Stomach (tissue), 9 donors: ENCODE measurements around the gene WDR35. TPM values are rescaled to one million over a fixed set of nuclear protein-coding genes. Genes with fewer than 3 reads are reported as not detected.
"Not testable (repeated sequence)": the region's sequence is repeated elsewhere in the genome, so short reads cannot be mapped to it uniquely, and the experiment has no call there.

Experiments used
- DNase-seq, 2 donors: peaks; one replicate each; pipeline versions ENCODE4 v3.0.0 to v3.0.0-alpha.2; 2013 to 2019
- H3K27ac ChIP-seq, 5 donors: fragments of 200-600 bp in 4 of 5; sonication (generic) in 4 of 5; one replicate each; pipeline ENCODE4 v1.5.1; 2013 to 2019; ENCODE audit warnings: mild to moderate bottlenecking in 1 of 5, moderate library complexity in 1 of 5
- H3K27me3 ChIP-seq, 3 donors: fragments of 200-600 bp; sonication (generic); one replicate each; pipeline ENCODE4 v1.5.1; 2017 to 2019; ENCODE audit warnings: mixed run types in 1 of 3
- H3K36me3 ChIP-seq, 4 donors: fragments of 200-600 bp; sonication (generic); 1 replicate in 3 of 4; 2 replicates in 1 of 4; pipeline ENCODE4 v1.5.1; 2016 to 2019
- H3K4me1 ChIP-seq, 4 donors: fragments of 200-600 bp; sonication (generic); one replicate each; pipeline ENCODE4 v1.5.1; 2016 to 2019
- H3K4me3 ChIP-seq, 4 donors: fragments of 200-600 bp; sonication (generic) in 3 of 4; one replicate each; pipeline ENCODE4 v1.5.1; 2016 to 2019; ENCODE audit warnings: mild to moderate bottlenecking in 1 of 4
- H3K9me3 ChIP-seq, 4 donors: fragments of 200-600 bp; sonication (generic); one replicate each; pipeline ENCODE4 v1.5.1; 2016 to 2019
- EP300 ChIP-seq: sonication (generic); formaldehyde crosslinking; IDR thresholded peaks from one replicate; pipeline ENCODE4 v1.6.1; 2017; ENCODE audit warnings: antibody characterized with exemption
- POLR2A ChIP-seq, 4 donors: fragments of 450-650 bp; IDR thresholded peaks; one replicate each; pipeline ENCODE4 v1.6.1; 2016; ENCODE audit warnings: antibody characterized with exemption in 4 of 4, control low read depth in 2 of 4, mild to moderate bottlenecking in 1 of 4, moderate library complexity in 1 of 4
- POLR2AphosphoS5 ChIP-seq, 3 donors: sonication (generic); formaldehyde crosslinking; IDR thresholded peaks; one replicate each; pipeline ENCODE4 v1.6.1; 2016; ENCODE audit warnings: antibody characterized with exemption in 3 of 3
- WGBS, 5 donors: extraction: QIAGEN DNeasy Blood & Tissue Kit in 3 of 5; methylation state at CpG; one replicate each; pipeline versions ENCODE4 v1.1.5 to v1.1.7; 2013 to 2018; 5-methylcytosine and 5-hydroxymethylcytosine counted together
- intact Hi-C: fragments of 100-400 bp; cut with DNase I; formaldehyde crosslinking; loops from one replicate; pipeline ENCODE4 v1.15.1; 2023; ENCODE audit warnings: low total_unique reads
- polyA plus RNA-seq, 3 donors: library from polyadenylated mRNA; stranded (reverse); fragments of 200-250 nt; gene quantifications; one replicate each; pipeline ENCODE4 v1.2.3, GENCODE V29; 2013
- total RNA-seq, 5 donors: library from RNA; depleted of rRNA; stranded (reverse); fragments of >200 nt; gene quantifications; one replicate each; pipeline versions ENCODE4 v1.1.0 to v1.2.3, GENCODE V29; 2014 to 2016
- TF ChIP-seq, protein P1 (sequence below), 7 experiments: fragments of 450-650 bp in 4 of 7; fragments of 200-600 bp in 3 of 7; sonication (generic) in 3 of 7; IDR thresholded peaks; one replicate each; pipeline ENCODE4 v1.5.1; 2016 to 2019; ENCODE audit warnings: antibody characterized with exemption in 7 of 7, control low read depth in 2 of 7, mild to moderate bottlenecking in 1 of 7
- donor health status: healthy with polysubstance abuse.
- donor health status: Bipolar disorder and iron deficiency.
- donor health status: healthy.

Gene WDR35
- total and polyA plus RNA-seq, 8 donors, result under 0.01 to 28.3 (median 3.5) TPM

DNA sequence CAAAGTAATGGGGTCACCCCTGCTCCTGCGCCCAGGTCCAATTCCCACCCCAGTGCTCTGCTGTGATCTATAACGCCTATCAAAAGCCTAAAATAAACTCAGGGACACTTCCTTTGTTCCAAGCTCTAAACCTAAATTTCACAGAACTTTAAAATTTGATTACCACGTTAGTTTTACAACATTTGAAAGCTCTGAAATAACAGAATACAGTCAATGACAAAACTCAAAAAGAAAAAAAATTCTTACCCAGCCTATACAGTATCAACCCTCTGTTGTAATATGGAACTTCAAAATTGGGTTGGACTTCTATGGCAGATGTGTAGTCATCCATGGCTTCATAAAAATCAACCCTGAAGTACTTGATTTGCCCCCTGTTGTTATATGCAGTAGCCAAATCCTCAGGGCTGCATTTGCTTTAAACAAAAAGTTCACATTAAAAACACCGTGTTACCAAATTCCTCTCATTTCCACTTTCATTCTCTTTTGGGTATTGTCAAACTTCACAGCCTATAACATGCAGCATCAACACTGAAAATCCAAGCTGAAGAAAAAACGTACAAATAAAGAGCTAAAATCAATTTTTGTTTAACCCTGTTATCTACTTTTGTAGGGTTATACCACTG is 92.2 kb downstream of the WDR35 start:
- Histone ChIP-seq H3K4me3 (peak overlapping the region in 1 of 4 donors; percentile 14), H3K27ac (no peak overlapping the region), H3K27me3 (no peaks in the 10 kb centered on the region), H3K4me1 (peaks cover 27 to 73% (median 51%) of the 10 kb centered on the region in 4 donors), H3K9me3 (no peaks in the 10 kb centered on the region), H3K36me3 (peaks cover 0 to 4% (median 0%) of the 10 kb centered on the region in 4 donors)
- DNase-seq, result no peak
- intact Hi-C loops, result no loop called here
- 60 to 69% (median 63%) methylated on average over 5 of the region's 5 CpGs for WGBS, 5 donors
- TF ChIP-seq POLR2A (IDR thresholded peaks at IDR 0.05) (no peak), EP300 (no peak), POLR2AphosphoS5 (IDR thresholded peaks at IDR 0.05) (no peak)
- TF ChIP-seq, protein P1, sequence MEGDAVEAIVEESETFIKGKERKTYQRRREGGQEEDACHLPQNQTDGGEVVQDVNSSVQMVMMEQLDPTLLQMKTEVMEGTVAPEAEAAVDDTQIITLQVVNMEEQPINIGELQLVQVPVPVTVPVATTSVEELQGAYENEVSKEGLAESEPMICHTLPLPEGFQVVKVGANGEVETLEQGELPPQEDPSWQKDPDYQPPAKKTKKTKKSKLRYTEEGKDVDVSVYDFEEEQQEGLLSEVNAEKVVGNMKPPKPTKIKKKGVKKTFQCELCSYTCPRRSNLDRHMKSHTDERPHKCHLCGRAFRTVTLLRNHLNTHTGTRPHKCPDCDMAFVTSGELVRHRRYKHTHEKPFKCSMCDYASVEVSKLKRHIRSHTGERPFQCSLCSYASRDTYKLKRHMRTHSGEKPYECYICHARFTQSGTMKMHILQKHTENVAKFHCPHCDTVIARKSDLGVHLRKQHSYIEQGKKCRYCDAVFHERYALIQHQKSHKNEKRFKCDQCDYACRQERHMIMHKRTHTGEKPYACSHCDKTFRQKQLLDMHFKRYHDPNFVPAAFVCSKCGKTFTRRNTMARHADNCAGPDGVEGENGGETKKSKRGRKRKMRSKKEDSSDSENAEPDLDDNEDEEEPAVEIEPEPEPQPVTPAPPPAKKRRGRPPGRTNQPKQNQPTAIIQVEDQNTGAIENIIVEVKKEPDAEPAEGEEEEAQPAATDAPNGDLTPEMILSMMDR (IDR thresholded peaks at IDR 0.05), result no peak

DNA sequence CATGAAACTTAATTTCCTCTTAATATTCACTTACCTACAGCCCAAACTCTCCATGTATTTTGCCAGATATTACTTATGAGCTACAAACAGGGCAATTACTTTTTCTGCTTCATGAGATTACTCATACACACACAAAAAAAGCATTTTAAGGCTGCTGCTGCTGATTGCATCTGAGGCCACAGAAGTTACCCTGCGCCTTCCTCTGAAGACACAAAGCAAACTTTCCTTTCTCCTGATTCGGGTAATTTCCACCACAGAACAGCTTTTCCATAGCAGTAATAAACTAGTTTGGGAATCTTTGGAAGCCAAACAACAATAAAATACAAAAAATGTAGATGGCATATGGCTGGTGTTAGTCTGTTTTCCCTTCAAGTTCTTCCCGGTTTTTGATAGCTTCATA is 94.4 kb downstream of the WDR35 start:
- WGBS, 5 donors, result 68 to 84% (median 75%) methylated on average over 3 of the region's 3 CpGs
- TF ChIP-seq POLR2AphosphoS5 (IDR thresholded peaks at IDR 0.05) (no peak), POLR2A (IDR thresholded peaks at IDR 0.05) (no peak), EP300 (no peak)
- TF ChIP-seq, protein P1 (IDR thresholded peaks at IDR 0.05), result no peak
- Histone ChIP-seq H3K27ac (no peak overlapping the region), H3K4me1 (peaks cover 23 to 67% (median 48%) of the 10 kb centered on the region in 4 donors), H3K36me3 (peaks cover 0 to 4% (median 0%) of the 10 kb centered on the region in 4 donors), H3K4me3 (no peak overlapping the region), H3K9me3 (no peaks in the 10 kb centered on the region), H3K27me3 (no peaks in the 10 kb centered on the region)
- intact Hi-C loops, result no loop called here
- DNase-seq, result no peak

DNA sequence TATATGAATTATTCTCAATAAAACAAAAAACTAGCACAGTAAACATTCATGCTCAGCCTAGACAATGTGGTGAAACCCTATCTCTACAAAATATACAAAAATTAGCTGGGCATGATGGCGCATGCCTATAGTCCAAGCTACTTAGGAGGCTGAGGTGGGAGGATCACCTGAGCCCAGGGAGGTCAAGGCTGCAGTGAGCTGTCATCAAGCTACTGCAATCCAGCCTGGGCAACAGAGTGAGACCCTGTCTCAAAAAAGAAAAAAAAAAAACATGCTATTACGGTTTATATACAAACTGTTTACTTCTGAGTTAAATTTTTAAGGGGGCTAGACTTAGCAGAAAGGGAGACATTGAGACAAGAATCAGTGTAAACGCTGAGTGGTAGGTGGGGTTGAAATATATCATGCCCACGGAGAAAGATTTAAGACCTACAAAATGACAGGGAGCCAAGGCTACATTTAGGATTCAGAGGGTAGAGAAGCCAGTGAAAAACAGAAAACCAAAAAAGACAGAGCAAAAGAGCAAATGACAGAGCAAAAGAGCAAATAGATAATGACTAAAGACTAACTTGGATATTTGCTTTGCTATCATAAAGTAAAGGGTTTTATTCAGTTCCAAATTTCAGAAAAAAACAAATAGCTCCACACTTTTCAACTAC is 95.6 kb downstream of the WDR35 start:
- DNase-seq, result no peak
- Histone ChIP-seq H3K27ac (no peak overlapping the region), H3K9me3 (no peaks in the 10 kb centered on the region), H3K36me3 (peaks cover 0 to 4% (median 0%) of the 10 kb centered on the region in 4 donors), H3K27me3 (no peaks in the 10 kb centered on the region), H3K4me1 (peaks cover 14 to 54% (median 36%) of the 10 kb centered on the region in 4 donors), H3K4me3 (no peak overlapping the region)
- intact Hi-C loops, result no loop called here
- no peak for TF ChIP-seq EP300
- TF ChIP-seq POLR2AphosphoS5 (IDR thresholded peaks at IDR 0.05), result no peak
- no peak for TF ChIP-seq POLR2A (IDR thresholded peaks at IDR 0.05)
- TF ChIP-seq, protein P1 (IDR thresholded peaks at IDR 0.05), result no peak
- 89 to 95% (median 92%) methylated on average over 4 of the region's 4 CpGs for WGBS, 5 donors

DNA sequence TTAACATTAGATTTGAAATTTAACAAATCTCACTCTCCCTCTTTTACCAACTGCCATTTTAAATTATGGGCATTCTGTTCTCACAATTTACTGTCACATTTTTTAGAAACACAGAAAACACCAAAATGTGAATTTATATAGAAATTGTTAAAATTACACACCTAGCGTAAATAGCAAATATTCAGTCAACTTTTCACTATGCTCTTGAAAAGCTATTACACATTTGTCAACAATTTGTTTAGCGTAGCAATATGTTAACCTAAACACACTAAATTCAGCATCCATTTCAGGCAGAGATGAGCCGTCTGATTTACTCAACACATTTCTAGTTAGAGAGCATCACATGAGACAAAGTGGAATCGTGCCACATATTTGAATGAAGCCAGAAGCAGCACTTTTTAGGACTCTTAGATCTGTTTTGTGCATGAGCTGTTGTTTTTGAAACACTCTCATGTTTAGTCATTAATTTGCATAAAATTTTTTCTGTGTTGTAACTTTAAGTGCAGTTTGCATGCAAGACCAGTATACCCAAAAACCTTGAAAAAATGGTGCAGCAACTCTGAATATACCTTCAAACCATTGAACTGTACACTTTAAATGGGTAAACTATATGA is 96.3 kb downstream of the WDR35 start:
- TF ChIP-seq POLR2A (IDR thresholded peaks at IDR 0.05) (no peak), EP300 (no peak), POLR2AphosphoS5 (IDR thresholded peaks at IDR 0.05) (no peak)
- TF ChIP-seq, protein P1 (IDR thresholded peaks at IDR 0.05), result no peak
- WGBS, 5 donors, result 79 to 90% (median 88%) methylated on average over 4 of the region's 4 CpGs
- no peaks in the 10 kb centered on the region for H3K27me3 ChIP-seq
- no peak overlapping the region for H3K27ac ChIP-seq
- H3K4me1 ChIP-seq, result peaks cover 8 to 48% (median 30%) of the 10 kb centered on the region in 4 donors
- no peak for DNase-seq
- peaks cover 0 to 4% (median 0%) of the 10 kb centered on the region in 4 donors for H3K36me3 ChIP-seq
- intact Hi-C loops, result no loop called here
- H3K4me3 ChIP-seq, result no peak overlapping the region
- no peaks in the 10 kb centered on the region for H3K9me3 ChIP-seq

DNA sequence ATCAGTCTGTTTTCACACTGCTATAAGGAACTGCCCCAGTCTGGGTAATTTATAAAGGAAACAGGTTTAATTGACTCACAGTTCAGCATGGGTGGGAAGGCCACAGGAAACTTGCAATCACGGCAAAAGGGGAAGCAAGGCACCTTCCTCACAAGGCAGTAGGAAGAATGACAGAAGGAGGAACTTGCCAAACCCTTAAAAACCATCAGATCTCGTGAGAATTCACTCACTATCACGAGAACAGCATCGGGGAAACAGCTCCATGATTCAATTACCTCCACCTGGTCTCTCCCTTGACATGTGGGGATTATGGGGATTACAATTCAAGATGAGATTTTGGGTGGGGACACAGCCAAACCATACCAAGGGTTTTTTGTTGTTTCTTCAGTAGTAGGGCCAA is 97.9 kb downstream of the WDR35 start:
- peak in 1 of 2 donors; percentile 16 for DNase-seq
- H3K27ac ChIP-seq, result peak overlapping the region in 1 of 5 donors; percentile 40
- peaks cover 0 to 31% (median 14%) of the 10 kb centered on the region in 4 donors for H3K4me1 ChIP-seq
- H3K36me3 ChIP-seq, intact Hi-C loops, H3K4me3 ChIP-seq, H3K27me3 ChIP-seq, H3K9me3 ChIP-seq: not testable (repeated sequence)
- WGBS, 5 donors, result 59 to 78% (median 76%) methylated on average over 4 of the region's 4 CpGs
